Vagina (tissue), 2 donors: ENCODE results near the gene CYB561. TPM values are rescaled to one million over a fixed set of nuclear protein-coding genes. Genes with fewer than 3 reads are reported as not detected.

Experiments used
- DNase-seq, 2 donors: peaks; one replicate each; pipeline ENCODE4 v3.0.0-alpha.2; 2017; ENCODE audit errors: extremely low spot score in 2 of 2
- H3K27ac ChIP-seq: fragments of 200-600 bp; sonication (generic); one replicate; pipeline ENCODE4 v1.5.1; 2019
- H3K27me3 ChIP-seq: fragments of 200-600 bp; sonication (generic); one replicate; pipeline ENCODE4 v1.5.1; 2019
- H3K36me3 ChIP-seq, 2 donors: fragments of 200-600 bp; sonication (generic); one replicate each; pipeline ENCODE4 v1.5.1; 2017 to 2019
- H3K4me1 ChIP-seq: fragments of 200-600 bp; sonication (generic); one replicate; pipeline ENCODE4 v1.5.1; 2019
- H3K4me3 ChIP-seq, 2 donors: fragments of 200-600 bp; sonication (generic); 1 replicate in 1 of 2; 2 replicates in 1 of 2; pipeline ENCODE4 v1.5.1; 2016 to 2019
- H3K9me3 ChIP-seq: fragments of 200-600 bp; sonication (generic); one replicate; pipeline ENCODE4 v1.5.1; 2019
- POLR2A ChIP-seq, 2 donors: fragments of 450-650 bp; IDR thresholded peaks; one replicate each; pipeline ENCODE4 v1.6.1; 2017; ENCODE audit warnings: antibody characterized with exemption in 2 of 2, mild to moderate bottlenecking in 2 of 2, moderate library complexity in 2 of 2
- POLR2AphosphoS5 ChIP-seq, 2 donors: sonication (generic); formaldehyde crosslinking; IDR thresholded peaks; one replicate each; pipeline ENCODE4 v1.9.0; 2017; ENCODE audit warnings: antibody characterized with exemption in 2 of 2, mild to moderate bottlenecking in 2 of 2, low read depth in 1 of 2; ENCODE audit not compliant: insufficient read depth in 1 of 2
- intact Hi-C: fragments of 100-400 bp; cut with DNase I; formaldehyde crosslinking; loops from one replicate; pipeline ENCODE4 v1.15.1; 2023
- total RNA-seq: library from RNA; depleted of rRNA; stranded (reverse); fragments of >200 nt; gene quantifications from one replicate; pipeline ENCODE4 v1.2.3, GENCODE V29; 2016
- TF ChIP-seq, protein P1 (sequence below), 3 experiments: fragments of 450-650 bp in 2 of 3; fragments of 200-600 bp in 1 of 3; sonication (generic) in 1 of 3; IDR thresholded peaks; one replicate each; pipeline ENCODE4 v1.5.1; 2017 to 2019; ENCODE audit warnings: antibody characterized with exemption in 3 of 3, mild to moderate bottlenecking in 2 of 3, moderate library complexity in 2 of 3

Gene CYB561
- total RNA-seq, 1 donor from 2014 or later, result 46.2 TPM

DNA sequence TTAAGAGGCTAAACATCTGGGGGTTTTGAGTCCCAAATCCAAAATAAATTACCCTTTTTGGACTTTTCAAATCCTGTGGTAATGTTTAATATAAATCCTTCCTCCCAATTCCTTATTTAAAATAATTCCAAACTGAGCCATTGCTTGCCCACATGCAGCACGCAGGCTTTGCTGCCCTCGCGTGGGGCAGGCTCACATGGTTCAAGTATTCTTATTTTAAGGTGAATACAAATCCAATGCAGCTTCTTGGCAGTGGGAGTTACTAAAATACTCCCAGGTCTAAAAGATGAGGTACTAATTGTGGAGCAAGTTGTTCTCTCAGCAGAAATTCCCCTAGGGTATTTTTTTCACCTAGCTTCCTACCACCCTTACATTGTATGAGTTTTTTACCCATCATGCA, 33.0 kb downstream of the CYB561 start:
- H3K27me3 ChIP-seq, result no peaks in the 10 kb centered on the region
- intact Hi-C loops, result no loop called here
- no peaks in the 10 kb centered on the region for H3K9me3 ChIP-seq
- no peaks in the 10 kb centered on the region for H3K4me1 ChIP-seq
- no peak overlapping the region for H3K27ac ChIP-seq
- H3K36me3 ChIP-seq, result peaks cover 0 to 27% of the 10 kb centered on the region in 2 donors
- no peak for TF ChIP-seq POLR2A (IDR thresholded peaks at IDR 0.05)
- TF ChIP-seq, protein P1, sequence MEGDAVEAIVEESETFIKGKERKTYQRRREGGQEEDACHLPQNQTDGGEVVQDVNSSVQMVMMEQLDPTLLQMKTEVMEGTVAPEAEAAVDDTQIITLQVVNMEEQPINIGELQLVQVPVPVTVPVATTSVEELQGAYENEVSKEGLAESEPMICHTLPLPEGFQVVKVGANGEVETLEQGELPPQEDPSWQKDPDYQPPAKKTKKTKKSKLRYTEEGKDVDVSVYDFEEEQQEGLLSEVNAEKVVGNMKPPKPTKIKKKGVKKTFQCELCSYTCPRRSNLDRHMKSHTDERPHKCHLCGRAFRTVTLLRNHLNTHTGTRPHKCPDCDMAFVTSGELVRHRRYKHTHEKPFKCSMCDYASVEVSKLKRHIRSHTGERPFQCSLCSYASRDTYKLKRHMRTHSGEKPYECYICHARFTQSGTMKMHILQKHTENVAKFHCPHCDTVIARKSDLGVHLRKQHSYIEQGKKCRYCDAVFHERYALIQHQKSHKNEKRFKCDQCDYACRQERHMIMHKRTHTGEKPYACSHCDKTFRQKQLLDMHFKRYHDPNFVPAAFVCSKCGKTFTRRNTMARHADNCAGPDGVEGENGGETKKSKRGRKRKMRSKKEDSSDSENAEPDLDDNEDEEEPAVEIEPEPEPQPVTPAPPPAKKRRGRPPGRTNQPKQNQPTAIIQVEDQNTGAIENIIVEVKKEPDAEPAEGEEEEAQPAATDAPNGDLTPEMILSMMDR (IDR thresholded peaks at IDR 0.05), result no peak
- TF ChIP-seq POLR2AphosphoS5 (IDR thresholded peaks at IDR 0.05; ENCODE audit: insufficient read depth in 1 of 2, low read depth in 1 of 2), result no peak
- H3K4me3 ChIP-seq, result no peak overlapping the region
- no peak for DNase-seq

DNA sequence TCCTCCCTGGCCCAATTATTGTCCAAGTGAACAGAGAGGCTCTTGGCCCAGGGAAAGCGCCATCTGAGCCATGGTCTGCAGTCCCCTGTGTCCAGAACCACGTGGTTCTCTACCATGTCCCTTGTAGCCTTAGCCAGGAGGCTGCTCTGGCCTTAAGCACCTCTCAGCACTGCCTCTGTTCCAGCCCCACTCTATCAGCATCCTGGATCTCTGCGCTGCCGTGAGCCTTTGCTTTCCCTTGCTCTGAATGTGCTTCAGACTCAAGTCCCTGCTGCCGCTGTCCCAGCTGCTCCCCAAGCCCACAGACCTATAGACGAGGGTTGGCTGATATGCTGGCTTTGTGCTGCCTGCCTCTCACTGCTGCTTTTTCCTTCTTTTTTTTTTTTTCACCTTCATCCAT, 33.9 kb downstream of the CYB561 start:
- DNase-seq, result no peak
- Histone ChIP-seq H3K4me1 (no peaks in the 10 kb centered on the region), H3K36me3 (peaks cover 0 to 27% of the 10 kb centered on the region in 2 donors), H3K4me3 (no peak overlapping the region), H3K9me3 (no peaks in the 10 kb centered on the region), H3K27ac (no peak overlapping the region), H3K27me3 (no peaks in the 10 kb centered on the region)
- TF ChIP-seq, protein P1 (IDR thresholded peaks at IDR 0.05), result no peak
- no peak for TF ChIP-seq POLR2A (IDR thresholded peaks at IDR 0.05)
- TF ChIP-seq POLR2AphosphoS5 (IDR thresholded peaks at IDR 0.05; ENCODE audit: insufficient read depth in 1 of 2, low read depth in 1 of 2), result no peak
- intact Hi-C loops, result no loop called here

DNA sequence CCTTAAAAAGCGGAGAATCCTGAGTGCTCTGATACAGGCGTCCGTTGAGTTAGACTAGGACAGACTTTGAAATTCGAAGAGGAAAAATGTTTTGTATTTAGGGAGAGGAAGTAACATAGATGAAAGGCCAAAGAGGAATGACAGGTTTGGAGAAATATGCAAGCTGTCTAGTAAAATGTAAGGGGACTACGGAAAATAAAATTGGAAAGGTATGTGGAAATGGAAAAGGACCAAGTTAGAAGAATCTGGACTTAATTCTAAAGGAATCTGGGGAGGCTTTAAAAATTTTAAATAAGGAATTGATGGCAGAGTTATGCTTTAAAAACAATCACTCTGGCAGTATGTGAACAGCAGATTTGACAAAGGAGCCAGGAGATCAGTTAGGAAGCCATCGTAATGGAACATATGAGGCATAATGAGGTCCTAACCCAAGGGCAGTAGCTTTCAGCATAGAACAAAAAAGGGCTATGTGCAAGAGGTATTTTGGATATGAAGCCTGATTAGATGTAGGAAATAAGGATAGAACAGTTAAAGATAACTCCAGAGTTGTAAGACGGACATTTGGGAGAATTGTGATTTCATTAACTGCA, 38.3 kb downstream of the CYB561 start:
- no peak for DNase-seq
- no peaks in the 10 kb centered on the region for H3K9me3 ChIP-seq
- no peaks in the 10 kb centered on the region for H3K27me3 ChIP-seq
- TF ChIP-seq POLR2A (IDR thresholded peaks at IDR 0.05) (no peak), POLR2AphosphoS5 (IDR thresholded peaks at IDR 0.05; ENCODE audit: insufficient read depth in 1 of 2, low read depth in 1 of 2) (no peak)
- TF ChIP-seq, protein P1 (IDR thresholded peaks at IDR 0.05), result no peak
- no peak overlapping the region for H3K27ac ChIP-seq
- peaks cover 0 to 12% of the 10 kb centered on the region in 2 donors for H3K36me3 ChIP-seq
- H3K4me1 ChIP-seq, result no peaks in the 10 kb centered on the region
- intact Hi-C loops, result loop anchor here (5.0 to 10.0 kb wide), 2 partner anchors 323 to 706 kb away; no protein-coding TSS in a partner anchor
- no peak overlapping the region for H3K4me3 ChIP-seq

DNA sequence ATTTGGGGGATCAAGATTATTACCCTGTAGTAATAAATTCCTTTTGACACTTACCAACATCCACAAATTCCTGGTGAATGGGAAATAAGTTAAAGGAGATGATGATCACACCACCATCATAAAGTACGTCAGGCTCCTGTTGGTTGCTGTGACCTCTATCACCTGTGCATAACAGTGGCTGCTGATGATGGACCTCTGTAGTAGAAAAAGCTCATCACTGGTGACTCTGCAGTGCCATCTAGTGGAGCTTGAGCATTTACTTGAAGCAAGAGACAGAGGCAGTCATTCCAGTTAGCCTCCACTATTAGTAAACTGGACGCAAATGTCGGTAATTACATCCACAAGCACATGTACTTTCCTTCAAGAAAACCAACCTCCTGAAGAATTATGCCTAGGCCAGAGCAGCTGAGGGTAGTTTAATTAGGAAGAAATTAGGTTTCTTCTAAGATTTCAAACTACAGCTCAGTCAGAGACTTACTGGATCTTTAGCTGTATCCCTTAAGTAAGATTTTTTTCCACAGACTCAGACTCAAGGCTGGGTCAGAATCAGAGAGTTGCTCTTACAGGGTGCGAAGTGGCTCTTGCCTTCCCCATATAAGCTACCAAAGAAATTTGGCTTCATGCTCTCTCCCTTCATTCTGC, 39.3 kb downstream of the CYB561 start:
- H3K4me3 ChIP-seq, result no peak overlapping the region
- H3K27me3 ChIP-seq, result no peaks in the 10 kb centered on the region
- DNase-seq, result no peak
- peaks cover 0 to 9% of the 10 kb centered on the region in 2 donors for H3K36me3 ChIP-seq
- H3K9me3 ChIP-seq, result no peaks in the 10 kb centered on the region
- H3K4me1 ChIP-seq, result no peaks in the 10 kb centered on the region
- TF ChIP-seq POLR2A (IDR thresholded peaks at IDR 0.05), result no peak
- TF ChIP-seq, protein P1 (IDR thresholded peaks at IDR 0.05), result peak; percentile 59 to 81 (median 72)
- intact Hi-C loops, result loop anchor here (5.0 to 10.0 kb wide), 2 partner anchors 322 to 705 kb away; no protein-coding TSS in a partner anchor
- H3K27ac ChIP-seq, result no peak overlapping the region

DNA sequence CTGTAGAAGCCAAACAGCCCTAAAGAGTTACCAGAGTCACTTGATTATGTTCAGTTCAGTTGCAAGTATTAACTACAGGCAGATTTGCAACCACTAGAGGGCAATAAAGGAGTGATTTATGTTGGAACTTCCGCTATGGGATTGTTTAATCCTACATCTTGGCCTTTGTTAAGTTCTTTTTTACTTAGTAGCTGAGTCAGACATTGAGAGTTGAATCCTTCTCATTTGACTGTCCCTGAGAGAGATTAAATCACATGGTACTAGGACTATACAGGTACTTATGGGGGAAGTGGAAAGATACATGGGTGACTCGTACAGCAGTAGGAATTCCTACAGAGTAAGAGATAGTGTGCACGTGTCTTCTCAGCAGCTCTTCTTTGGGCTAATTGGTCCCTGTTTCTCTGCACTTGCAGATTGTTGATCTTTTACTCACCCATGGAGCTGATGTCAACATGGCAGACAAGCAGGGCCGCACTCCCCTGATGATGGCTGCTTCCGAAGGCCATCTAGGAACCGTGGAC, 40.3 kb downstream of the CYB561 start:
- TF ChIP-seq, protein P1 (IDR thresholded peaks at IDR 0.05), result peak; percentile 4 to 63 (median 50)
- peak in 1 of 2 donors; percentile 73 for TF ChIP-seq POLR2AphosphoS5 (IDR thresholded peaks at IDR 0.05; ENCODE audit: insufficient read depth in 1 of 2, low read depth in 1 of 2)
- TF ChIP-seq POLR2A (IDR thresholded peaks at IDR 0.05), result no peak
- no peaks in the 10 kb centered on the region for H3K4me1 ChIP-seq
- H3K27ac ChIP-seq, result no peak overlapping the region
- H3K27me3 ChIP-seq, result no peaks in the 10 kb centered on the region
- H3K9me3 ChIP-seq, result no peaks in the 10 kb centered on the region
- intact Hi-C loops, result loop anchor here (5.0 to 10.0 kb wide), 2 partner anchors 321 to 704 kb away; no protein-coding TSS in a partner anchor
- H3K4me3 ChIP-seq, result no peak overlapping the region
- H3K36me3 ChIP-seq, result peaks cover 0 to 4% of the 10 kb centered on the region in 2 donors
- no peak for DNase-seq
